Measurements from ENCODE around the gene IFI44L.

Gene IFI44L

DNA sequence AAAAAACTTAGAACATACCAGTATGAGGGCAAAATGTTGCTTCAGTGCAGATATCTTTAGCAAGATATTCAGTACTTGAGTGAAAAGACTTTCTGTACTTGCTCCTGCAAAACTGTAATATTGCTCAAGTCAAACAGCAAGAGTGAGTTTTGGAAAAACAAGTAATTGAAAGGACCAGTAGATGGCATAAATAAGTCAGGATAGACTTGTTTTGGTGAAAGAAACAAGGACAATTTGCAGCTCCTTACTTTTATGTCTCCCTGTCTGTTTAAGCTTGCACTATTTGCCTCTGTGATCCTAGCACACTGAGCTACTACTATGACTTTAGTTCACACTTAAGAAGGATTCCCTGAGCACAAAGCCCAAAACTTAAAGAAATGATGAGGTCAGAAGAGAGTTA lies 68.4 kb downstream of the IFI44L start:
- peak; percentile 1 for DNase-seq (ENCODE audit: low spot score)

DNA sequence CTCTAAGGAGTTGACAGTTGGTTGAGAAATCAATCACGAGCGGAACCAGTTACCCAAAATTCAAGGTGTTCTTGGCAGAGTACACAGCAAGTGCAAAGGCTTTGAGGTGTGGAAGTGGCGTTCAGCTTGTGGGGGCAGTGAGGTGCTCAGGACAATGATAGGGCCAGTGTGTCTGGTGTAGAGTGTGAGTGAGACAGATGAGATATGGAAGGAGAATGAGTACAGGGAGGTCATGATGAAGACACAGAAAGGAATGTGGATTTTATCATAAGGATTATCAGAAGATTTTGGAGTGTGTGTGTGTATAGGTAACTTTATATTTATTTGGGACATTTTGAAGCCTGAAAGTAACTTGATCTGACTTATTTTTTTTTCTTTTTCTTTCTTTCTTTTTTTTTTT lies 70.3 kb downstream of the IFI44L start:
- DNase-seq (ENCODE audit: low spot score) = no peak

DNA sequence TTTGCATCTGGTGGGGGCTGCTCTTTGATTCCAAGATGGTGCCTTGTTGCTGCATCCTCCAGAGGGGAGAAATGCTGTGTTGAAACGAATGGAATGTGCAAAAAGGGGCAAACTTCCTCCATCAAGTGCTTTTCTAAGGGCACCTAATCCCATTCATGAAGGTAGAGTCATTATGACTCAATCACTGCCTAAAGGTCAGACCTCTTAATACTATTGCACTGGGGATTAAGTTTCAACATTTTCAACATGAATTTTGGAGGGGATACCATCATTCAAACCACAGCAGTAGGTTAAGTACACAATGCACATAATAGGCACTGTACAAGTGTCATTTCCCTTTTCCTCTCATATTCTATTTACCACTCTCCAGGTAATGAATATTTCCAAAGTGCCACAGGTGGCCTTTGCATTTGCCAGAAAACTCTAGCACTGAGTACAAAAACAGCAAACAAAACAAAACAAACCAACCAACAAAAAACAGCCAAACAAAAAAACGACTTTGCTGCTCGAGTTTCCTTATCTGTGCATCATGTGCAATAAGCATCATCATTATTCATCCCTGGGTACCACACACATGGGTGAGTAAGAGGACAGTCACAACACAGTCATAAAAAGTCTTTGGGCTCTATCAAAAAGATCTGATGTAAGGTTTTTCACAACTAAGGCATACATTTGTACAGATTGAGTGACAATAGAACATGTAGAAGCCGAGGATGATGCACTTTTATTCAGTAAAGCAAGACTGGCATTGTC lies 71.9 kb downstream of the IFI44L start:
- DNase-seq (ENCODE audit: low spot score) = no peak

All from SW480 (cell line).